Kidney epithelial cell (primary cell): Measurements from ENCODE around the gene FAM171A1. TPM values are rescaled to one million over a fixed set of nuclear protein-coding genes. Genes with fewer than 3 reads are reported as not detected.
A peak's percentile ranks its signal among the peaks of the same experiment; 100 is the strongest.

Experiments
- DNase-seq: peaks from one replicate; pipeline ENCODE4 v3.0.0-alpha.2; 2010; ENCODE audit warnings: low read depth
- H3K27me3 ChIP-seq: 2 replicates; pipeline ENCODE4 v1.6.0; 2011; ENCODE audit warnings: low read length; ENCODE audit not compliant: control insufficient read depth, insufficient read depth
- H3K36me3 ChIP-seq: 2 replicates; pipeline ENCODE4 v1.5.1; 2011; ENCODE audit warnings: low read length; ENCODE audit not compliant: control insufficient read depth, insufficient read depth
- H3K4me3 ChIP-seq: 2 replicates; pipeline ENCODE4 v1.5.1; 2011; ENCODE audit warnings: low read depth, mild to moderate bottlenecking, control low read depth, low read length
- total RNA-seq: library from RNA; depleted of rRNA; stranded (reverse); fragments of >200 nt; gene quantifications from 2 replicates; pipeline ENCODE4 v1.2.3, GENCODE V29; 2015
- TF ChIP-seq, protein P1 (sequence below): IDR thresholded peaks from 2 replicates; pipeline ENCODE4 v1.5.1; 2011; ENCODE audit warnings: mild to moderate bottlenecking, moderate library complexity, low read length, control low read depth, inconsistent platforms; ENCODE audit not compliant: insufficient read depth, poor library complexity, severe bottlenecking

FAM171A1 gene
- total RNA-seq, 1 donor from 2014 or later = 34.0 TPM

DNA sequence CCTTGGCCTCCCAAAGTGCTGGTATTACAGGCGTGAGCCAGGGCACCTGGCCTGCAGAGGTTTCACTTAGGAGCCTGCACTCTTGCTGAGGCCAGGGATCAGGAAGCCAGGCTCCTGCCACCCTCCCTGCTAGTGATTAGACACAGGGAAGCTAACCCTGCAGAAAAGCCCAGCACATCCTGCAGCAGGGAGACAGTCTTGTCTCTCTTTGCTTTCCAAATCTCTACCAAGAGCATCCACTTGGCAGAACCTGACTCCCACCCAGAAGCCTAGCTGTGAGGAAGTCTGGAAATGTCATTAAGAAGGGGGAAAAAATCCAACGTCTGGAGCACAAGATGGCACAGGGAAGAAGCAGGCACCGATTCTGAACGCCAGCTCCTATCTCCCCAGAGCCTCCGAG, 8.0 kb upstream of the FAM171A1 start:
- TF ChIP-seq, protein P1, sequence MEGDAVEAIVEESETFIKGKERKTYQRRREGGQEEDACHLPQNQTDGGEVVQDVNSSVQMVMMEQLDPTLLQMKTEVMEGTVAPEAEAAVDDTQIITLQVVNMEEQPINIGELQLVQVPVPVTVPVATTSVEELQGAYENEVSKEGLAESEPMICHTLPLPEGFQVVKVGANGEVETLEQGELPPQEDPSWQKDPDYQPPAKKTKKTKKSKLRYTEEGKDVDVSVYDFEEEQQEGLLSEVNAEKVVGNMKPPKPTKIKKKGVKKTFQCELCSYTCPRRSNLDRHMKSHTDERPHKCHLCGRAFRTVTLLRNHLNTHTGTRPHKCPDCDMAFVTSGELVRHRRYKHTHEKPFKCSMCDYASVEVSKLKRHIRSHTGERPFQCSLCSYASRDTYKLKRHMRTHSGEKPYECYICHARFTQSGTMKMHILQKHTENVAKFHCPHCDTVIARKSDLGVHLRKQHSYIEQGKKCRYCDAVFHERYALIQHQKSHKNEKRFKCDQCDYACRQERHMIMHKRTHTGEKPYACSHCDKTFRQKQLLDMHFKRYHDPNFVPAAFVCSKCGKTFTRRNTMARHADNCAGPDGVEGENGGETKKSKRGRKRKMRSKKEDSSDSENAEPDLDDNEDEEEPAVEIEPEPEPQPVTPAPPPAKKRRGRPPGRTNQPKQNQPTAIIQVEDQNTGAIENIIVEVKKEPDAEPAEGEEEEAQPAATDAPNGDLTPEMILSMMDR = no peak
- no peak overlapping the region for H3K4me3 ChIP-seq
- no peaks in the 10 kb centered on the region for H3K36me3 ChIP-seq
- H3K27me3 ChIP-seq = no peaks in the 10 kb centered on the region
- DNase-seq = no peak

DNA sequence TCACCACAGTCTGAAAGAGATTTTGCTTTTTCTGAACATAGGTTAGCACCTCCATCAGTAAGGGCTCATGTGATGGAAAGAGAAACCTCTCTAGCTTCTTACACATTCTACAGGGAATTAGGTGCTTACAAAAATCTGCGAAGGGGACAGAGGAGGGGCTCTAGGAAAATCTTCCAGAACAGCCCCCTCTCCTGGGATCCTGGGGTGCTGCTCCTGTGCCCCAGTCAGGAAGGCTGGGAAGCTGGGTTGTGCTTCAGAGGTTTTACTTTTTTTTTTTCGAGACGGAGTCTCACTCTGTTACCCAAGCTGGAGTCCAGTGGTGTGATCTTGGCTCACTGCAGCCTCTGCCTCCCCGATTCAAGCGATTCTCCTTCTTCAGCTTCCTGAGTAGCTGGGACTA, 7.5 kb upstream of the FAM171A1 start:
- no peaks in the 10 kb centered on the region for H3K27me3 ChIP-seq
- DNase-seq = no peak
- H3K36me3 ChIP-seq = no peaks in the 10 kb centered on the region
- TF ChIP-seq, protein P1 = no peak
- H3K4me3 ChIP-seq = no peak overlapping the region

DNA sequence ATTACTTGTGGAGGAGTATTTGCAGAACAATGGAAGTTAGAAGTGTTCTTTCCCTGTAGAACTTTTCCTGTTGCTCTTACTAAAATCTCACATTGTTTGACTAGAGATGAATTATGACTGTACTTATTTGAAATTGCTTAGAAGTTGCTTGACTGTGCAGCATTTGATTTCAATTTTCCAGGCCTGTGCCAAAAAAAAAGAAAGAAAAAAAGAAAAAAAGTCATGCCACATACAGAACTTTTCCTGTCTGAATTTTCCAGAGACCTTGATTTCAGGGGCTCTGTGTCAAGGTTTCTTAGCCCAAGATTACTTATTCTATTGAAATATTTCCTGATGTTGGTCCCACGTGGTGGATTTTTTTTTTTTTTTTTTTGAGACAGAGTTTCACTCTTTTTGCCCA, 3.5 kb upstream of the FAM171A1 start:
- TF ChIP-seq, protein P1 = no peak
- H3K4me3 ChIP-seq = no peak overlapping the region
- no peaks in the 10 kb centered on the region for H3K36me3 ChIP-seq
- H3K27me3 ChIP-seq = no peaks in the 10 kb centered on the region
- no peak for DNase-seq

DNA sequence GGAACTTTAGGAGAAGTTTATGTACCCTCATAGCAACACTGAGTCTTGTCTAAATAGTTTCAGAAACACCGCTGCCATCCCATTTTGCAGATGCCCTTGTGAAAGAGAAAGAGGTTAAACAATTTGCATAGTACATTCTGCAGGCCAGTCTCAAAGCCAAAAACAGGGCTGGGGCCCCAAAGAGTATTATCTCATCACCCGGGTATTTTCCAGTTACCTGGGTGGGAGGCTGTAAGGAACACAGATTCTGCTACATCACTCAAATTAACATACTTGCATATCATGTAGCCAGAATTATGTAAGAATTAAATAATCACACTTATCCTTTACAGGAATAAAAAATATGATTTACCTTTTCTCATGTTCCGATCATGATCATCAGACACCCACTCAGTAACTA, 3.1 kb upstream of the FAM171A1 start:
- TF ChIP-seq, protein P1 = no peak

DNA sequence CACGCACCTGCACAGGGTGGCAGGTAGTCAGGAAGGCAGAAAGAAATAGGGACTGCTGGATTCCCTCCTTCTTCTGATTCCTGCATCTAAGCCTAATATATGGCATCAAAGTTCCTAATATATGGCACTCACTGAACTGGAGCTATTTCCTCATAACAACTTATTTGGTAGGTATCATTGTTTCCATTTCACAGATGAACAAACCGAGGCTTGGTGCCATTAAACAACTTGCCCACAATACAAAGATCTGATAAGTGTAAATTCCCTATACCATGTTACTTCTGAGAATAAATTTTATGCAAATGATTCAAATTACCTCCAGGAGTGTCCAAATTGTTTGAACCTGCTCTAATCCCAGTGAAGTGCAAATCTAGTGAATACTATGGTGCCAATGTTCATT, 2.1 kb upstream of the FAM171A1 start:
- Histone ChIP-seq H3K27me3 (no peaks in the 10 kb centered on the region), H3K36me3 (no peaks in the 10 kb centered on the region), H3K4me3 (no peak overlapping the region)
- TF ChIP-seq, protein P1 = no peak
- no peak for DNase-seq

More for the DNA sequence above, 3.1 kb upstream of the FAM171A1 start:
- H3K27me3 ChIP-seq = no peaks in the 10 kb centered on the region
- no peak for DNase-seq
- H3K4me3 ChIP-seq = no peak overlapping the region
- no peaks in the 10 kb centered on the region for H3K36me3 ChIP-seq

DNA sequence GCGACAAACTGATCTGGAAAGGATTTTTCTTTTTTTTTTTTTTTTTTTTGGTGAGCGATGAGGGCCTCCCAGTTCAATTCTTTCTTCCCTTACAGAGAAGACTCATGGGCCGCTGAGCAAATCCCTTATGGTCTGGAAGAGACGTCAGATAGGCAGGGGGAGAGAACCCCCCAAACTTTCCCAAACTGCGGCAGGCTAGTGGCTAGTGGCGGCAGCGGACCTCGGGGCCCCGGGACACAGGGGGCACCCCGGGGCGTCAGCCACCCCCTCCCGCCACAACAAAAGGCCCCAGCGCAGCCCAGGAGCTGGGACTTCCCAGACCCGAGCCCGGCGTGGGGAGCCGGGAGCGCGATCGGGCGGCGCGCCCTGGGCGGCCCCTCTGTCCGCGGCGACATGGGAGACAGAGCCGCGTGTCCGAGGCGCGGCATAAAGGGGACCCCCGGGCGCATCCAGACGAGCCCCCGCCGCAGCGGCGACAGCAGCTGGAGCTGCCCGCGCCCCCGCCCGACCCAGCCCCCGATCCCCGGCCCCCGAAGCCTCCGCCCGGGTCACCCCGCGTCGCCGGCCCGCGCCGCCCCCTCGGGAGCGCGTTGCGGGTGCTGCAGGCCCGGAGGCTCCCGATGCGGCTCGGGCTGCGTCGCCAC, 755 bp downstream of the FAM171A1 start:
- DNase-seq = no peak
- no peaks in the 10 kb centered on the region for H3K36me3 ChIP-seq
- TF ChIP-seq, protein P1 = no peak

More for the DNA sequence above, 755 bp downstream of the FAM171A1 start:
- Histone ChIP-seq H3K27me3 (no peaks in the 10 kb centered on the region), H3K4me3 (peak overlapping the region; percentile 79)
